Upper lobe of left lung (tissue), 4 donors: ENCODE results near the gene HOXA10.

Source experiments
- POLR2A ChIP-seq, 4 donors: fragments of 450-650 bp; IDR thresholded peaks; one replicate each; pipeline ENCODE4 v1.5.1; 2016 to 2017; ENCODE audit warnings: antibody characterized with exemption in 4 of 4, mild to moderate bottlenecking in 2 of 4
- POLR2AphosphoS5 ChIP-seq, 2 donors: sonication (generic); formaldehyde crosslinking; IDR thresholded peaks; one replicate each; pipeline ENCODE4 v1.5.1; 2017; ENCODE audit warnings: antibody characterized with exemption in 2 of 2
- TF ChIP-seq, protein P1 (sequence below), 6 experiments: fragments of 450-650 bp in 4 of 6; fragments of 200-600 bp in 2 of 6; sonication (generic) in 2 of 6; IDR thresholded peaks; one replicate each; pipeline ENCODE4 v1.5.1; 2016 to 2019; ENCODE audit warnings: antibody characterized with exemption in 6 of 6

DNA sequence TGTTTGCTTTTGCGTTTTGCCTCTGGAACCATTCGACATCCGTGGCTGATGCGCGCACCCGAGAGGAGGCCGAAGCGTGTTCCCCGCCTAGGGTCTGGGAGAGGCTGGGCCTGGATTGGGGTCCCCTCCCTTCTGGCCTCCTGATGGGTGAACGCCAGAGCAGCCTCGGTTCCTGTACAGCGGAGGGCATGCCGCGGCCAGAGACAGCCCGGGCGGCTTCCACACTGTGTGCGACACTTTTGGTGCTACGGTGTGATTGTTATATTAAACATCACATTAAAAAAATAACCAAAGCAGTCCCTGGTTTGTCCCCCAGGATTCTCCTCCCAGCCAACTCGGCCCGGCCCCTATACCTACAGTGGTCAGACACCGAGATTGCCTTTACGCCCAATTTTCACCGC is 14.0 kb downstream of the HOXA10 start:
- TF ChIP-seq, protein P1, sequence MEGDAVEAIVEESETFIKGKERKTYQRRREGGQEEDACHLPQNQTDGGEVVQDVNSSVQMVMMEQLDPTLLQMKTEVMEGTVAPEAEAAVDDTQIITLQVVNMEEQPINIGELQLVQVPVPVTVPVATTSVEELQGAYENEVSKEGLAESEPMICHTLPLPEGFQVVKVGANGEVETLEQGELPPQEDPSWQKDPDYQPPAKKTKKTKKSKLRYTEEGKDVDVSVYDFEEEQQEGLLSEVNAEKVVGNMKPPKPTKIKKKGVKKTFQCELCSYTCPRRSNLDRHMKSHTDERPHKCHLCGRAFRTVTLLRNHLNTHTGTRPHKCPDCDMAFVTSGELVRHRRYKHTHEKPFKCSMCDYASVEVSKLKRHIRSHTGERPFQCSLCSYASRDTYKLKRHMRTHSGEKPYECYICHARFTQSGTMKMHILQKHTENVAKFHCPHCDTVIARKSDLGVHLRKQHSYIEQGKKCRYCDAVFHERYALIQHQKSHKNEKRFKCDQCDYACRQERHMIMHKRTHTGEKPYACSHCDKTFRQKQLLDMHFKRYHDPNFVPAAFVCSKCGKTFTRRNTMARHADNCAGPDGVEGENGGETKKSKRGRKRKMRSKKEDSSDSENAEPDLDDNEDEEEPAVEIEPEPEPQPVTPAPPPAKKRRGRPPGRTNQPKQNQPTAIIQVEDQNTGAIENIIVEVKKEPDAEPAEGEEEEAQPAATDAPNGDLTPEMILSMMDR (IDR thresholded peaks at IDR 0.05), result no peak
- no peak for TF ChIP-seq POLR2A (IDR thresholded peaks at IDR 0.05)
- TF ChIP-seq POLR2AphosphoS5 (IDR thresholded peaks at IDR 0.05), result no peak
